HepG2 (cell line): Measurements from ENCODE around the gene RHOT2. TPM values are rescaled to one million over a fixed set of nuclear protein-coding genes. Genes with fewer than 3 reads are reported as not detected.
A peak's percentile ranks its signal among the peaks of the same experiment; 100 is the strongest.

Experiments used
- ATAD3A ChIP-seq: sonication (generic); formaldehyde crosslinking; IDR thresholded peaks from 2 replicates; pipeline ENCODE4 v1.4.0; 2020; ENCODE audit warnings: missing genetic modification reagents
- BCL6 ChIP-seq: IDR thresholded peaks from 2 replicates; pipeline ENCODE4 v1.6.1; 2016; ENCODE audit warnings: missing genetic modification reagents, missing compliant biosample characterization
- CBX1 ChIP-seq: IDR thresholded peaks from one replicate; pipeline ENCODE4 v1.6.1; 2016; ENCODE audit warnings: antibody characterized with exemption, low read depth
- CENPT ChIP-seq: sonication (generic); formaldehyde crosslinking; IDR thresholded peaks from 2 replicates; pipeline ENCODE4 v1.8.0; 2022; ENCODE audit warnings: low read depth, mild to moderate bottlenecking, moderate library complexity, missing genetic modification reagents
- FOXK1 ChIP-seq: sonication (generic); formaldehyde crosslinking; IDR thresholded peaks from 2 replicates; pipeline ENCODE4 v1.4.0; 2020; ENCODE audit warnings: low read depth, missing genetic modification reagents, borderline replicate concordance
- HMG20A ChIP-seq: IDR thresholded peaks from 2 replicates; pipeline ENCODE4 v1.6.1; 2016; ENCODE audit warnings: borderline replicate concordance
- HMG20B ChIP-seq: conservative IDR thresholded peaks from 2 replicates; pipeline ENCODE4 v1.6.1; 2016; ENCODE audit warnings: missing genetic modification reagents, missing compliant biosample characterization
- KLF11 ChIP-seq: IDR thresholded peaks from 2 replicates; pipeline ENCODE4 v1.6.1; 2016; ENCODE audit warnings: missing compliant biosample characterization
- NFAT5 ChIP-seq: sonication (generic); formaldehyde crosslinking; IDR thresholded peaks from 2 replicates; pipeline ENCODE4 v1.4.0; 2020; ENCODE audit warnings: missing genetic modification reagents
- POLR2G ChIP-seq: fragments of 200-400 bp; formaldehyde crosslinking; IDR thresholded peaks from 2 replicates; pipeline ENCODE4 v1.6.1; 2018; ENCODE audit warnings: mild to moderate bottlenecking, low read depth, low read length, moderate library complexity
- TBX2 ChIP-seq: sonication (generic); formaldehyde crosslinking; IDR thresholded peaks from 2 replicates; pipeline ENCODE4 v1.5.0; 2020; ENCODE audit warnings: missing genetic modification reagents, mild to moderate bottlenecking, borderline replicate concordance
- YEATS2 ChIP-seq: sonication (generic); formaldehyde crosslinking; IDR thresholded peaks from 2 replicates; pipeline ENCODE4 v1.4.0; 2020; ENCODE audit warnings: missing genetic modification reagents, borderline replicate concordance
- ZKSCAN8 ChIP-seq: IDR thresholded peaks from 2 replicates; pipeline ENCODE4 v1.6.1; 2016; ENCODE audit warnings: borderline replicate concordance, missing genetic modification reagents, missing compliant biosample characterization
- ZNF44 ChIP-seq: sonication (generic); formaldehyde crosslinking; IDR thresholded peaks from 2 replicates; pipeline ENCODE4 v1.5.1; 2020; ENCODE audit warnings: mild to moderate bottlenecking, missing genetic modification reagents
- ZNF460 ChIP-seq: sonication (generic); formaldehyde crosslinking; IDR thresholded peaks from 2 replicates; pipeline ENCODE4 v1.5.1; 2020; ENCODE audit warnings: missing genetic modification reagents, mild to moderate bottlenecking, borderline replicate concordance
- ZNF687 ChIP-seq: sonication (generic); formaldehyde crosslinking; IDR thresholded peaks from 2 replicates; pipeline ENCODE4 v1.5.1; 2020; ENCODE audit warnings: mild to moderate bottlenecking, missing genetic modification reagents, moderate library complexity
- ZSCAN12 ChIP-seq: sonication (generic); formaldehyde crosslinking; IDR thresholded peaks from 2 replicates; pipeline ENCODE4 v1.9.0; 2021; ENCODE audit warnings: mild to moderate bottlenecking, missing genetic modification reagents
- ZSCAN31 ChIP-seq: sonication (generic); formaldehyde crosslinking; IDR thresholded peaks from 2 replicates; pipeline ENCODE4 v1.5.0; 2020; ENCODE audit warnings: low read depth, mild to moderate bottlenecking, missing genetic modification reagents
- polyA plus RNA-seq, 8 experiments: library from polyadenylated mRNA; depleted of rRNA in 3 of 8; stranded (reverse) in 7 of 8; unstranded in 1 of 8; fragments of >200 nt; fragmentation: Illumina TruSeq in 4 of 8; extraction: Trizol in 4 of 8; gene quantifications; 2 replicates each; pipeline versions ENCODE4 v1.2.1 to v1.2.3, GENCODE V29; 2011 to 2016; ENCODE audit warnings: low read depth in 4 of 8, missing spikeins in 1 of 8, mixed read lengths in 1 of 8; ENCODE audit not compliant: insufficient read depth in 1 of 8
- total RNA-seq, 5 experiments: library from RNA; depleted of rRNA; stranded (reverse); fragments of >200 nt; fragmentation: Illumina TruSeq; extraction: Trizol; gene quantifications; 2 replicates each; pipeline ENCODE4 v1.2.3, GENCODE V29; 2016; ENCODE audit warnings: low read depth in 1 of 5
- TF ChIP-seq, protein P1 (sequence below): sonication (generic); formaldehyde crosslinking; IDR thresholded peaks from 2 replicates; pipeline ENCODE4 v1.4.0; 2020; ENCODE audit warnings: missing genetic modification reagents

Gene RHOT2
- total and polyA plus RNA-seq, 2 of the 13 experiments (the other 11 are each of a cell fraction or from before 2014, with no cell fraction given): 63.6 to 76.9 TPM

GRCh38 chr16:630815-631405 lies 37.0 kb upstream of the RHOT2 start, which contains the start of gene WFIKKN1 (continued):
- TF ChIP-seq ZSCAN31 (CRISPR knock-in tag) (peak; percentile 63; the same call in 1 of the 2 replicates), BCL6 (CRISPR knock-in tag) (no peak), CENPT (no peak), TBX2 (peak; percentile 57), CBX1 (no peak), ZNF44 (CRISPR knock-in tag) (no peak), ZKSCAN8 (CRISPR knock-in tag) (no peak), FOXK1 (CRISPR knock-in tag) (0 out of 2 replicates have a peak, but pooled peaks have one; percentile 30), KLF11 (no peak), ZNF460 (CRISPR knock-in tag) (no peak; the same call in 1 of the 2 replicates), ZSCAN12 (no peak), YEATS2 (CRISPR knock-in tag) (no peak), POLR2G (peak; percentile 65), HMG20A (CRISPR knock-in tag) (0 out of 2 replicates have a peak, but pooled peaks have one; percentile 6), ATAD3A (no peak), NFAT5 (CRISPR knock-in tag) (no peak), ZNF687 (CRISPR knock-in tag) (peak; percentile 61), HMG20B (CRISPR knock-in tag) (no peak)
- TF ChIP-seq, protein P1, sequence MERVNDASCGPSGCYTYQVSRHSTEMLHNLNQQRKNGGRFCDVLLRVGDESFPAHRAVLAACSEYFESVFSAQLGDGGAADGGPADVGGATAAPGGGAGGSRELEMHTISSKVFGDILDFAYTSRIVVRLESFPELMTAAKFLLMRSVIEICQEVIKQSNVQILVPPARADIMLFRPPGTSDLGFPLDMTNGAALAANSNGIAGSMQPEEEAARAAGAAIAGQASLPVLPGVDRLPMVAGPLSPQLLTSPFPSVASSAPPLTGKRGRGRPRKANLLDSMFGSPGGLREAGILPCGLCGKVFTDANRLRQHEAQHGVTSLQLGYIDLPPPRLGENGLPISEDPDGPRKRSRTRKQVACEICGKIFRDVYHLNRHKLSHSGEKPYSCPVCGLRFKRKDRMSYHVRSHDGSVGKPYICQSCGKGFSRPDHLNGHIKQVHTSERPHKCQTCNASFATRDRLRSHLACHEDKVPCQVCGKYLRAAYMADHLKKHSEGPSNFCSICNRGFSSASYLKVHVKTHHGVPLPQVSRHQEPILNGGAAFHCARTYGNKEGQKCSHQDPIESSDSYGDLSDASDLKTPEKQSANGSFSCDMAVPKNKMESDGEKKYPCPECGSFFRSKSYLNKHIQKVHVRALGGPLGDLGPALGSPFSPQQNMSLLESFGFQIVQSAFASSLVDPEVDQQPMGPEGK (CRISPR knock-in tag): peak; percentile 73
